ENCODE data around the gene MN1.

GRCh38 chr22:27804470-27805297 lies 3.1 kb upstream of the MN1 start:
- TF ChIP-seq CTCF (IDR thresholded peaks at IDR 0.05) = peak; percentile 45 to 81 (median 62)
- no peak for TF ChIP-seq POLR2AphosphoS5 (IDR thresholded peaks at IDR 0.05)
- no peak for TF ChIP-seq POLR2A (IDR thresholded peaks at IDR 0.05)

All from sigmoid colon (tissue), 4 donors.